ENCODE measurements around the gene WDR20.
"Not testable (repeated sequence)": the region's sequence is repeated elsewhere in the genome, so short reads cannot be mapped to it uniquely, and the experiment has no call there.

WDR20 gene

DNA sequence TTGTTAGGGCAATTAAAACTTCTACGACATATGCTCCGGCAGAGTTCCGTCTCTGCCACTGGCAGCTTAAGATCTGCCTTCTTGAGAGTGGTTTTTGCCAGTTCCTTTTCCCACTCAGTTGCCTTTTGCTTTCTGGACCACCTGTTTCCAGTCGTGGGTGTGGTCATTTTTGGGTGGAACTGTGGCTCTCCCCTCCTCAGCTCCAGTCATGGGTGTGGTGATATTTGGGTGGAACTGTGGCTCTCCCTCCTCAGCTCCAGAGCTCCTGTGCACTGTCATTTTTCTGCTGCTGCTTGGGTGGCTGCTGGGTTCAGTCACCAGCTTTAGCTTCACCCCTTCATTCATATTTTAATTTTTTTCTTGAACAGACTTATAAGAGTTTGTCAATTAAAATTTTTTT lies 25.3 kb downstream of the WDR20 start:
- FAIRE-seq (no peak), DNase-seq (ENCODE audit: low spot score) (no peak)

DNA sequence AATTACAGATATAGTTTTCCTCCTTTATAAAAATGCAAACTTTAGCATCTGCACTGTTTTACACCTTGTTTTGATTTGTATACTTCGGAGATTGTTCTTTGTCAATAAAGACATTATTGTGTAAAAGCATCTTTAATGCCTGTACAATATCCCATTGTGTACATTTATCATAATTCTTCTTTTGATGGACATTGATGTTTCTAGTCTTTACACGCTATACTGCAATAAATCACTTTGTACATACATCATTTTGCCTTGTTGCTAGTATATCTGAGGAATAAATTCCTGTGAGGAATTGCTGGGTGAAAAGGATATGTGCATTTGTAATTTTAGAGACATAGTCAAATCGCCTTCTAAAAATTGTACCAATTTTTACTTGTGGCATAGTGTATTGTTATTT lies 30.4 kb downstream of the WDR20 start:
- DNase-seq (ENCODE audit: low spot score) = no peak
- FAIRE-seq = no peak

GRCh38 chr14:102171173-102172020 lies 31.7 kb downstream of the WDR20 start:
- DNase-seq (ENCODE audit: low spot score) (no peak), FAIRE-seq (no peak)

GRCh38 chr14:102172021-102172272 lies 32.2 kb downstream of the WDR20 start:
- not testable (repeated sequence) for DNase-seq (ENCODE audit: low spot score); FAIRE-seq

- not testable (repeated sequence) for FAIRE-seq; DNase-seq (ENCODE audit: low spot score)
These were observed 33.0 kb downstream of the WDR20 start for GRCh38 chr14:102172721-102173120.

DNA sequence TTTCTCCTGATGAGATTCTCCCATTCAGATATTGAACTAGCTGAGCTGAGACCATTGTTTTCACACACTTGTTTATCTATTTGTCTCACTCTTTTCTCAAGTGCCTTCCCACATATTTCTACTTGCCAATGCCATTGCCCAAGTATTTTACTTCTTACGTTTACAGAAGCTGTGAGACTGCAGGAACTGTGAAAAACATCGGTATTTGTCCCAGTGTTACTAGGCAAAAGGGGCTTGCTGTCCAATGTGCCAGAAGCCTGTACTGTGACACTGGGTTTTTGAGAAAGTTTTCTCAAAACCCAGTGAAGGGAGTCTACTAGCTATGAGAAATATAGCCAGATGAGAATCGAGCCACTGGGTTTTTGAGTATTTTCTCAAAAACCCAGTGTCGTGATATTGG lies 37.5 kb downstream of the WDR20 start:
- FAIRE-seq = no peak

DNA sequence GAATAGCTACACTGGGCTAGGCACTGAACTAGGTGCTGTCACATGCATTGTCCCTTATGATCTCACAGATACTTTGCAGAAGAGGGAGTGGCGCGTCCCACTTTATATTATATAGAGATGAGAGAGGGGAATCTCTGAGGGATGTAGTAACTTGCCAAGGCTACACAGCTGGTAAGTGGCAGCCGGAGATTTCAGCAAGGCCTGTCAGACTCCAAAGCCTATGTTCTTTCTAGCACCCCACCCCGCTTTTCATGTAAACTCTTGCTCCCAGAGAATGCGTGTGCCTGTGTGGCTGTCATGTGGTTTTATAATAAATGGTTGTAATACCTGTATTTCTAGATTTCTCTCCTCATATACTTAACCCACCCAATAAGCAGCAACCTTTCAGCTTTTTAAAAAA lies 39.1 kb downstream of the WDR20 start:
- FAIRE-seq (no peak), DNase-seq (ENCODE audit: low spot score) (no peak)

More for the DNA sequence above, 37.5 kb downstream of the WDR20 start:
- DNase-seq (ENCODE audit: low spot score) = no peak

DNA sequence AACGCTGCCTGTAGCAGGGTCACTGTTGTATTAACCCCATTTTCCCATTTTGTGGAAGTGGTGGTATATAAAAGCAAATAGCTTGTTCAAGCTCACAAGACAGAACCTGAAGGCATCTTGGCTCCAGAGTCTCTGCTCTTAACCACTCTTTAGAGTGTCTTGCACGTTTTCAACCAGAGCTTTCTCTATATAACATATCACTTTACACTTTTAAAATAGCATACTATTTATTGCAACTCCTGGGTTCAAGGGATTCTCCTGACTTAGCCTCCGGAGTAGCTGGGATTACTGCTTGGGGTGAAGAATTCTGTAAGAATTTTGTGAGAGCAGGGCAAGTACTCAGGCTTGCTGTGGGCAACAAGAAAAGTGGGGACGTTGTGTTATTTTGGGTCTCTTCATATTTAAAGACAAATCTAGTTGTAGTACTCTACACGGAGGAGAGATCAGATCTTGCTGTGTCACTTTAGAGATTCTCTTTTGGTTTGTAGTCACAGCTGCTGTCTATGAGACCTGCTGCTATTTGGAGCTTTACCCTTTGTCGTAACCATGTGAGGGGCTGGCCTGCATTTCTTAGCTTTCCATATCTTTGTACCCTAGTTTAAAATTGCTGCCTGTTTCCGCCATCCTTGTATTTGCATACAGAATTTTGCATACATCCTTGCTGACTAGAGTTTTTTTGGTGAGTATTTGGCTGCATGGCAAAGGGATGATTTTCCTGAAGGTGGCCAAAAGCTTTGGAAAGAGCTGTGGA lies 40.7 kb downstream of the WDR20 start:
- DNase-seq (ENCODE audit: low spot score) = no peak

GRCh38 chr14:102181187-102181586 lies 41.5 kb downstream of the WDR20 start:
- FAIRE-seq (no peak), DNase-seq (ENCODE audit: low spot score) (no peak)

More for the DNA sequence above, 40.7 kb downstream of the WDR20 start:
- FAIRE-seq = no peak

GRCh38 chr14:102182190-102182589 lies 42.5 kb downstream of the WDR20 start:
- FAIRE-seq = no peak

GRCh38 chr14:102182936-102183619 lies 43.4 kb downstream of the WDR20 start:
- FAIRE-seq = no peak
- no peak for DNase-seq (ENCODE audit: low spot score)

More at GRCh38 chr14:102182190-102182589, 42.5 kb downstream of the WDR20 start:
- no peak for DNase-seq (ENCODE audit: low spot score)

DNA sequence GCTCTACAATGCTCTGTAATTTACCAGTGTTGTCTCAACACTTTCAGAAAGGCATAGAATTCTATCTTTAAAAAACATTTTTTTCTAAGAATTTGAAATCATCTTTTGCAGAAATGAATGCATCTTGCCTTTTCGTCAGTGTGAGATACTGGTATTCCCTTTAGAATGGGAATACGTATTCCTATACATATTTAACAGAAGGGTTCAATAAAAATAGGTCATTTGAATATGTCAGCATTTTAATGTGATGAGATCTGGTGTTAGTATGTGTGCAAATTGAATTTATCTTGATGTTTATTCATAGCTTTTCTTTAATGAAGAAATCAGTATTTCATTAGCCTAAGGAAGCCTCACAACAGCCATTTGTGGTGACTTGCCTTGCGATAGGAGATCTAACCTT lies 44.2 kb downstream of the WDR20 start:
- FAIRE-seq (no peak), DNase-seq (ENCODE audit: low spot score) (no peak)

GRCh38 chr14:102184316-102185035 lies 44.8 kb downstream of the WDR20 start:
- DNase-seq (ENCODE audit: low spot score) (no peak), FAIRE-seq (no peak)

DNA sequence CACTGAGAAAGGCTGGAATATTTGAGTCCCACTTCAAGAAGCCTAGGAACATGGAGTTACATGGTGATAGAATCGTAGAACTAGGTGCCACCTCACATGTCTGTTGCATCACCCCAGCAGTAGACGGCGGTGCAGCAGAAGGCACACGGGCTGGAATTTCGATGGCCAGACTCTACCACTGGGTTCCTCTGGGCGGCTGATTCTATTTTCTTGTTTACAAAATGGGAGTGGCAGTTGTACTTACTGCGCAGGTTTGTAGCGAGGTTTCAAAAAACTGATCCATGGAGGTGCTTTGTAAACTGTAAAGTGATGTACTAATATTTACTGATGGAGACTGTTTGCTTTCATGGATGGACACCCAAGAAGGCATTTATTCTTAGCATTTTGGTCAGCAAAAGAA lies 45.7 kb downstream of the WDR20 start:
- DNase-seq (ENCODE audit: low spot score) (no peak), FAIRE-seq (no peak)

DNA sequence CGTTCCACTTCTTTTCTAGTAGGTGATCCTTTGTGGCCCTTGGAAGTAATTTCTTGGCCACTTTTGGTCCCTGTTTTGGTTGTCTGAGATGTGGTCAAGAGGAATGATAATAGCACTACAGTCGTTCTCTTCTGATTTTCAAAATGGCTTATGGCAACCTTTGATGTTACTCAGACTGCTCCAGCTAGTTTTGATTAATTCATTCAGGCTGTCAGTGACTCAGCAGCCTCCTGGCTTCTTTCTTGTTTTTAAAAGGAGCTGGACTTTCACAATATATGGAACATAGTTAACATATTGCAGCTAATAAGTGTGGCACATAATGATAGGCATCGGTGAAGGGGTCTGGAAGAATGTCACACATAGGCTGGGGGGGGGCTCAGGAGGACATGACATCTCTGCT lies 47.3 kb downstream of the WDR20 start:
- FAIRE-seq (no peak), DNase-seq (ENCODE audit: low spot score) (no peak)

- no peak for DNase-seq (ENCODE audit: low spot score)
- FAIRE-seq = no peak
These were observed 47.9 kb downstream of the WDR20 start for GRCh38 chr14:102187568-102188001.

DNA sequence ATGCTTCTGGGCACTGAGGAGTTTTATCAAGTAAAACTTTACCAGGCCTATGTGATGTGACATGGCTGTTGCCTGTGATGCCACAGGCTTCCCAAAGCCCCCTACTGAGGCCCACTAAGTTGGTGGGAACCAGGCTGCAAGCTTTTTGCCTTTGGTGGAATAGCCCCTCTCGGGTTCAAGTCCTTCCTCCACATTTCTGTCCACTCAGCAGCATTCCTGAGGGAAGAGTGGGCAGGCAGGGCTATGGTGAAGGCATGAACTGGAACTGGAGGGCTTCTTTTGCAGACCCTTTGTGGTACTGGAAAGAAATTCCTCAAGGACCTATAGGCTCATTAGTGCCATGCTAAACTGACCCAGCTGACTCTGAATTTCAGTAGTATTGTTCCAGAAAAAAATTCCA lies 48.5 kb downstream of the WDR20 start:
- no peak for FAIRE-seq
- DNase-seq (ENCODE audit: low spot score) = no peak

GRCh38 chr14:102189874-102190273 lies 50.2 kb downstream of the WDR20 start:
- no peak for FAIRE-seq
- DNase-seq (ENCODE audit: low spot score) = no peak

GRCh38 chr14:102192840-102193502 lies 53.3 kb downstream of the WDR20 start:
- no peak for FAIRE-seq
- DNase-seq (ENCODE audit: low spot score) = no peak

- FAIRE-seq = no peak
- no peak for DNase-seq (ENCODE audit: low spot score)
These were observed 55.2 kb downstream of the WDR20 start for GRCh38 chr14:102194856-102195255.

DNA sequence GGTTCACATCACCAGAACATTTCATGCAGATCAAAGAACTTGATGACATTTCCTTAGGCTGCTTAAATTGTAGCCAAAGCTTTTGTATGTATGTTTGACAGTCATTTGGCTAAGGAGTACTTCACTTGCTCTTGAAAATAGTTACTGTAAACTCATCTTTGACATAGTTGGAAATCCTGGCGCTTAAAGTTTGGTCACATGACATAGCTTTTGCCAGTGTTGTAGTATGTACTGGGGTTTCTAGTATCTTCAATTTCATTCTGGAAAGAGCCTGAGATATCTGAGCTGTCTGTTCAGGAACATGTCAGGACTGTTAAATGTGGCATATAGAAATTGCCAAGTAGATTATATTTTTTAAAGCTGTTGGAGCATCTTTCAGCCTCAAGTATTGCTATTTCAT lies 55.7 kb downstream of the WDR20 start:
- DNase-seq (ENCODE audit: low spot score) = no peak
- no peak for FAIRE-seq
